Bronchial epithelial cell (primary cell): ENCODE data around the gene PDE6B. TPM values are rescaled to one million over a fixed set of nuclear protein-coding genes. Genes with fewer than 3 reads are reported as not detected.
A peak's percentile ranks its signal among the peaks of the same experiment; 100 is the strongest.

ENCODE experiments used
- DNase-seq: peaks from one replicate; pipeline ENCODE4 v3.0.0-alpha.2; 2010; ENCODE audit warnings: low read depth
- FAIRE-seq: peaks from 2 replicates; lab custom pipeline; 2011; peaks lifted over from hg19 to GRCh38; lab: Jason Lieb, UNC
- H3K27me3 ChIP-seq: 2 replicates; pipeline ENCODE4 v1.5.1; 2011; ENCODE audit warnings: low read length; ENCODE audit not compliant: control insufficient read depth, insufficient read depth
- H3K36me3 ChIP-seq: 2 replicates; pipeline ENCODE4 v1.5.1; 2011; ENCODE audit warnings: low read length; ENCODE audit not compliant: control insufficient read depth, insufficient read depth
- H3K4me3 ChIP-seq: 2 replicates; pipeline ENCODE4 v1.5.1; 2011; ENCODE audit warnings: mild to moderate bottlenecking, low read depth, low read length, control low read depth
- total RNA-seq: library from RNA; depleted of rRNA; stranded (reverse); fragments of >200 nt; gene quantifications from 2 replicates; pipeline ENCODE4 v1.2.1, GENCODE V29; 2014
- TF ChIP-seq, protein P1 (sequence below): IDR thresholded peaks from 2 replicates; pipeline ENCODE4 v1.5.1; 2011; ENCODE audit warnings: mild to moderate bottlenecking, moderate library complexity, low read length, control low read depth, inconsistent platforms; ENCODE audit not compliant: insufficient read depth, severe bottlenecking

PDE6B gene
- total RNA-seq, 1 donor from 2014 or later = not detected

DNA sequence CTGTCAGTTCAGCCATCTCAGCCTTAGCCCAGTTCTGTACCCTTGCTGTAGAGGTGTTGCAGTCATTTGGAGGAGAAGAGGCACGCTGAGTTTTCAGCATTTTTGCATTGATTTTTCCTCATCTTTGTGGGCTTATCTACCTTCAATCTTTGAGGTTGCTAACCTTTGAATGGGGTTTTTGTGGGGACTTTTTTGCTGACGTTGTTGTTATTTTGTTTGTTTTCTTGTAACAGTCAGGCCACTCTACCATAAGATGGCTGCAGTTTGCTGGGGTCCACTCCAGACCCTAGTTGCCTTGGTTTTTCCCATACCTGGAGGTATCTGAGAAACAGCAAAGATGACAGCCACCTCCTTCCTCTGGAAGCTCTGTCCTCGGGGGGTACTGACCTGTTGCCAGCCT, 26.4 kb upstream of the PDE6B start:
- Histone ChIP-seq H3K36me3 (no peaks in the 10 kb centered on the region), H3K4me3 (no peak overlapping the region), H3K27me3 (no peaks in the 10 kb centered on the region)
- DNase-seq (no peak), FAIRE-seq (no peak)
- TF ChIP-seq, protein P1, sequence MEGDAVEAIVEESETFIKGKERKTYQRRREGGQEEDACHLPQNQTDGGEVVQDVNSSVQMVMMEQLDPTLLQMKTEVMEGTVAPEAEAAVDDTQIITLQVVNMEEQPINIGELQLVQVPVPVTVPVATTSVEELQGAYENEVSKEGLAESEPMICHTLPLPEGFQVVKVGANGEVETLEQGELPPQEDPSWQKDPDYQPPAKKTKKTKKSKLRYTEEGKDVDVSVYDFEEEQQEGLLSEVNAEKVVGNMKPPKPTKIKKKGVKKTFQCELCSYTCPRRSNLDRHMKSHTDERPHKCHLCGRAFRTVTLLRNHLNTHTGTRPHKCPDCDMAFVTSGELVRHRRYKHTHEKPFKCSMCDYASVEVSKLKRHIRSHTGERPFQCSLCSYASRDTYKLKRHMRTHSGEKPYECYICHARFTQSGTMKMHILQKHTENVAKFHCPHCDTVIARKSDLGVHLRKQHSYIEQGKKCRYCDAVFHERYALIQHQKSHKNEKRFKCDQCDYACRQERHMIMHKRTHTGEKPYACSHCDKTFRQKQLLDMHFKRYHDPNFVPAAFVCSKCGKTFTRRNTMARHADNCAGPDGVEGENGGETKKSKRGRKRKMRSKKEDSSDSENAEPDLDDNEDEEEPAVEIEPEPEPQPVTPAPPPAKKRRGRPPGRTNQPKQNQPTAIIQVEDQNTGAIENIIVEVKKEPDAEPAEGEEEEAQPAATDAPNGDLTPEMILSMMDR = no peak

DNA sequence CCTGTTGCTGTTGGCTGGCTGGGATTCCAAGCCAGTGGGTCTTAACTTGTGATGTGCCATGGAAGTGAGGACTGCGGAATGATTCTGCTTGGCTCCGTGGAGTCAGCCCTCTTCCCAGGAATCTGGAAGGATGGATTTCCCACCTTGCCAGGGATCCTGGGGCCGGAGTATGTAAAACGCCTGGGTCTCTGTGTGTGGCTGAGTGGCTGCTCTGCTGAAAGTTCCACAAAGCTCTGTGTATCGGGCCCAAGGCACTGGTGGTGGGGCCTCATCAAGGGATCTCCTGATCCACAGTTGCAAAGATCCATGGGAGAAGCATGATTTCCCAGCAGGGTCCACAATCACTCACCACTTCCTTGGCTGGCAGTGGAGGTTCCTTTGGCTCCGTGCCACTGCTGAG, 25.2 kb upstream of the PDE6B start:
- no peak for FAIRE-seq
- no peaks in the 10 kb centered on the region for H3K36me3 ChIP-seq
- no peak for DNase-seq
- no peak overlapping the region for H3K4me3 ChIP-seq
- TF ChIP-seq, protein P1 = no peak
- H3K27me3 ChIP-seq = no peaks in the 10 kb centered on the region

DNA sequence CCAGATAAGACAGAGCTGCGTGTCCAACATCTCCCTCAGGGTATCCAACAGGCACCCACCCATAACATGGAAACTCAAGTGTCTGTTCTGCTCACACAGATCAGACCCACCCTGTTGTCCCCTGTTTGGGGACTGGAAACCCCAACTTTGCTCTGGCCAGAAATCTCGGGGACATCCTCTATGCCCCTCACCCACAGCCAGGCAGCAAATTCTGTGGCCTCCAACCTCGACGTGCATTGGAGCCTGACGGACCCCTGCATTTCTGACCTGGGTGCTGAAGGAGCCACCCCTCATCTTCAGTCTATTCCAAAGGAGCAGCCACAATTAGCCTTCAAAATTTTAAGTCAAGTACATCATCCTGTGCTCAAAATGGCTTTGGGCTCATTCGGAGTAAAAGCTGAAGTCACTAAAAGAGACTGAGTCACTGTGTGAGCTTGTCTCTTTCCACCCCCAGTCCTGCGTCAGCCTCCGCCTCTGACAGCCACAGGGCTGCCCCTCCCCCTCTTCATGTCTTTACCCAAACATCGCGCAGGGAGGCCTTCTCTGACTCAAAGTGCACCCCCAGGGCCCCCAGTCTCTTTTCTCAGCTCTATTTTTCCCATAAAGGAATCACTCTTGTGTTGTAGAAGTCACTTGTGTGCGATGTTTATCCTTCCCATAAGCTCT, 24.4 kb upstream of the PDE6B start:
- no peaks in the 10 kb centered on the region for H3K27me3 ChIP-seq
- DNase-seq = peak; percentile 3
- no peak overlapping the region for H3K4me3 ChIP-seq
- TF ChIP-seq, protein P1 = no peak
- no peaks in the 10 kb centered on the region for H3K36me3 ChIP-seq
- no peak for FAIRE-seq

DNA sequence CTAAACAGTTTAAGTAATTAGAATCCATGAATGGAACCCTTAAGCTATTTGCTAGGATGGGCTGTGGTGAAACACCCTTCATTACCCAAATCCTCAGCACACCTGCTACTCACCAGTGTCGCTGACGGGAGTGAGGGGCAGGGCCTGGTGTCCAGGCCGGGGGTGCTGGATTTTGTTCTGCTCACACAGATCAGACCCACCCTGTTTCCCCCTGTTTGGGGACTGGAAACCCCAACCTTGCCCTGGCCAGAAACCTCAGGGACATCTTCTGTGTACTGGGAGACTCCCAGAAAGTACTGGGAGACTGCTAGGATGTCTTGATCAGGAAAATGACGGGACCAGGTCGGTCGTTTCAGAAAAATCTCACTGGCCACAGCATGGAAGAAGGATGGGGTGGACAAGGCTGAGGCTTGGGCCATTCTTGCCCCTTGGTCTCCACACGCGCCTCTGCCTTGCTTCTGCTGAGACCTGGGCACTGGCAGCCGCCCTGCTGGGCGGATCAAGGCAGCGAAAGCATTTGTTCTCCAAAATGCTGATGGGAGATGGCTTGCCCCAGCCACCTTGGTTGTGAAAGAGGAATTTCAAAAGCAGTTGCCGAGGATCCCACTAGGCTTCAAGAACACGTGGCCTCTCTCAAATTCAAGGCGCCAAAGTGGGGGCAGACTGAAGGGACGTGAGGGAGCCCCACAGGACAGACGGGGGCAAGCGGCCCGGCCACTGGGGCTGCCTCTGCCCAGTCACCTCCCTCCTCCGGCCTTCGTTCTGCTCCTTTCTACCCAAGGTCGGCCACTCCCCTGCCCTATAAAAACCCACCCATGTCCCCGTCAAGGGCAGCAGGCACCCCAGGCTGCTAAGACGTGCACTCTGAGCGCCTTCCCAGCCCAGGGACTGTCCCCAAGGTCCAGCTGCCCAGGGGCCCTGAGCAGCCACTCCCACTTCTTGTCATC, 23.5 kb upstream of the PDE6B start:
- H3K4me3 ChIP-seq = no peak overlapping the region
- FAIRE-seq (no peak), DNase-seq (no peak)
- TF ChIP-seq, protein P1 = no peak
- H3K36me3 ChIP-seq = no peaks in the 10 kb centered on the region
- H3K27me3 ChIP-seq = no peaks in the 10 kb centered on the region

DNA sequence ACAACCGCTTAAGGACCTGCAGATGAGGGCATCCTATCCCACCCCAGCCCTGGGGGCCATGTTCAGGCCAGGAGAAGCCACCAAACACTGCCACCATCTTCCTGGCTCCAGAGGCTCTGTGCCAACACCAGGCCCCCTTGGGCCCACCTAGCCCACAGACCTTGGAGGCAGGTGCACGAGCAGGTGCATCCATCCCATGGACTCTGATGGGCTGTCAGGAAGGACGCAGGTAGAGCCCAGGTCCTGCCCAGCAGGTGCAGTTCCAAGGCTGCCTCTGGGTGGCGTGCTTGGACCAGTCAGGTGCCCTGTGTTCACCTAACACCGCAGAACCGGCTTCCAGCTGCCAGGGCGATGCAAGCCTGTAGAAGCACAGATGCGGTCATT, 22.8 kb upstream of the PDE6B start:
- Histone ChIP-seq H3K36me3 (no peaks in the 10 kb centered on the region), H3K27me3 (no peaks in the 10 kb centered on the region), H3K4me3 (no peak overlapping the region)
- FAIRE-seq = peak; percentile 7
- TF ChIP-seq, protein P1 = peak; percentile 69
- DNase-seq = peak; percentile 29
